HG02943 (cell line): ENCODE measurements around the gene FEM1C.

ENCODE experiments used
- ATAC-seq: cut with Tn5 transposase; IDR thresholded peaks from one replicate; pipeline ENCODE4 v1.9.1; 2021; ENCODE audit warnings: mild to moderate bottlenecking, low read depth, moderate library complexity; ENCODE audit not compliant: unreplicated experiment

FEM1C gene, protein sequence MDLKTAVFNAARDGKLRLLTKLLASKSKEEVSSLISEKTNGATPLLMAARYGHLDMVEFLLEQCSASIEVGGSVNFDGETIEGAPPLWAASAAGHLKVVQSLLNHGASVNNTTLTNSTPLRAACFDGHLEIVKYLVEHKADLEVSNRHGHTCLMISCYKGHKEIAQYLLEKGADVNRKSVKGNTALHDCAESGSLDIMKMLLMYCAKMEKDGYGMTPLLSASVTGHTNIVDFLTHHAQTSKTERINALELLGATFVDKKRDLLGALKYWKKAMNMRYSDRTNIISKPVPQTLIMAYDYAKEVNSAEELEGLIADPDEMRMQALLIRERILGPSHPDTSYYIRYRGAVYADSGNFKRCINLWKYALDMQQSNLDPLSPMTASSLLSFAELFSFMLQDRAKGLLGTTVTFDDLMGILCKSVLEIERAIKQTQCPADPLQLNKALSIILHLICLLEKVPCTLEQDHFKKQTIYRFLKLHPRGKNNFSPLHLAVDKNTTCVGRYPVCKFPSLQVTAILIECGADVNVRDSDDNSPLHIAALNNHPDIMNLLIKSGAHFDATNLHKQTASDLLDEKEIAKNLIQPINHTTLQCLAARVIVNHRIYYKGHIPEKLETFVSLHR

GRCh38 chr5:115544436-115545350 is at the start of gene FEM1C:
Gene FEM1C (minus strand): TSS chr5:115544775. CDS start chr5:115543493, 1,282 bp downstream.
- peak; percentile 96 for ATAC-seq

DNA sequence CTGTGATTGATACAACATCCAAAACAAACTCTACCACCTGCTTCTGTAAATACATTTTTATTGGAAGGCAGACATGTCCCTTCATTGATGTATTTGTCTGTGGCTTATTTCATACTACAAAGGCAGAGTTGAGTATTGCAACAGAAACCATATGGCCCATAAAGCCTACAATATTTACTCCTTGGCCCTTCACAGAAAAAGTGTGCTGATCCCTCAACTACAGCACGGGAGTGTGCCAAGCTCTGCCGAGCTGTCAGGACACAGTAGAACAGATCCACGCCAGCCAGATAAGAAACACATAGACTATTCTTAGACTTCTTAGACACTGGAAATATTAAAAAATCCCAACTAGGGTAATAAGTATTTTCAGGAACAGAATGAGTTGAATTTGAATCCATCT is 44.5 kb upstream of the FEM1C start:
- no peak for ATAC-seq

DNA sequence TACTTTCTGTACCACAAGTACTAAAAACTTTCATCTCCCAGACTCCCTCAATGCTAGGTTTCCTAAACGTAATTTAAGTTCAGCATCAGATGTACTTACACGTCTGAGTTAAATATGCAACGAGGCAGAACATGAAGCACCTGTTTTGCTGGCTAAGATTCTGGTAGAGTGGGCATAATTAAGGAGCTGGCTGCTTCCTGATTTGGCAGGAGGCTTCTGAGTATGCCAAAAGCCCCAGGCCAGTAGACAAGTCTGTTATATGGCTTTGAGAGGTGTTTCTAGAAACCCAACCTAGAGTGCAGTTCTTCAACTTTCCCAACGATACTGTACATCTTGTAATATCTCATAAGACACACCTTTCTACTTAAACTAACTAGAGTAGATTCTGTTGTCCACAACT is 44.1 kb upstream of the FEM1C start:
- no peak for ATAC-seq

DNA sequence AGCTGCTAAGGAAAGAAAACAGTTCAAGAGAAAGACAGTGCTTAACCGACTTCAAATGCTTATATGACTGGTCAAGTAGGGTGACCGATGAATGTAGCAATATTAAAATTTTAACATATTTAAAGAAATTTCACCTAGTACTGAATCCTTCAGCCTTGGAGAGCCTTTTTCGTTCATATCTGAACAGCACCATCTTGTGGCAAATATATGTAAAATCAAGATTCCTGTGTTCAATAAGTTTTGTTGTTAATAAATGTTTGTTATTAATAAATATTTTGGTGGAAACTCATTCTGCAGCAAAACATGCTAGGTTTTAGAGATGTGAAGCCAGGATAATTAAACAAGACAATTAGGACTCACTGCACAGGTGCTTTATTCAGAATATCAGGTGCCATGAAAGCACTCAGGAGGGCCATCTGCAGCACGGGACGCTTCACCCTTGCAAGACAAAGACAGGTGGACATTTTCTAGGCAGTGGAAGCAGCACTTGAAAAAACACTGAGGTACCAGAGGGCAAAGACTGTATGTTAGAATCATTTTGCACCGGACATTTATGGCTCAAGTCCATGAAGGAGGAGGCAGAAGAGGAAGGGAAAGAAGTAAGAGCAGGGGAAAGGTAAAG is 42.1 kb upstream of the FEM1C start:
- no peak for ATAC-seq

DNA sequence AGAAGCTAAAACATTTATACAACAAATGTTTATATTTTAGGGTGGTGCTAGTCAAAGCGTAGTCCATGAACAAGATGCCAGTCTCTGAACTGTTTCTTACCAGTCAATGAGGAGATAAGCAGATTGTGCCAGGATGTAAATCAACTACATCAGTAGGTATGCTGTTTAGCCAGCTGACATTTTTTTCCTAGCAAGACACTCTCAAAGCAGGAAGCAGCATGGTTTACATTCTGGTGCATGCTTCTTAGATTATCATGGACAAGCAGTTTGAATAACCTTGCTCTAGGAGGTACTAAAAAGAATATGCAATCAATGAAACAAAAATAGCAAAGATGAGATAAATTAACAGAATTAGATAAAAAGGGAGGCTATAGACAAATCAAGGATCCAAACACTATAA is 40.7 kb upstream of the FEM1C start:
- ATAC-seq, result no peak

- no peak for ATAC-seq
These were observed 39.9 kb upstream of the FEM1C start for GRCh38 chr5:115584501-115584900.

GRCh38 chr5:115583474-115583873 is 38.9 kb upstream of the FEM1C start:
- ATAC-seq, result no peak

DNA sequence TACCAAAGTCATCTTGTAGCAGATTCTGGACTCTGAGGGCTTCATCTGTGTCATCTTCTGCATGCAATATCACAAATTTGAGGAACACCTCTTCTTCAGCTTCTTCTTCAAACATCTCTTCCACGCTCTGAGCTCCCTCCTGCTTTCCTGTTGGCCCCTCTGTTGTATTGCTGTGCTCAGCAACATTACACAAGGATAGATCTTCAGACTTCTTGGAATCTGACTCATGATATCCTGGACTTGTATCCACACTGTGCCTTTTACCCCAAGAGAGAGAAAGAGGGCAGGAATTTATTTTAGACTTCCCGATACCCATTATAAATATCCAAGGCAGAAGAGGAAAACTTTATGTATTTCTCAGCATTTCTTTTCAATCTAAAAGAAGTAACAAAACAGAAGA is 36.4 kb upstream of the FEM1C start:
- no peak for ATAC-seq

GRCh38 chr5:115579747-115580173 is 35.2 kb upstream of the FEM1C start:
- peak; percentile 59 for ATAC-seq

- no peak for ATAC-seq
These were observed 34.6 kb upstream of the FEM1C start for GRCh38 chr5:115579216-115579615.

DNA sequence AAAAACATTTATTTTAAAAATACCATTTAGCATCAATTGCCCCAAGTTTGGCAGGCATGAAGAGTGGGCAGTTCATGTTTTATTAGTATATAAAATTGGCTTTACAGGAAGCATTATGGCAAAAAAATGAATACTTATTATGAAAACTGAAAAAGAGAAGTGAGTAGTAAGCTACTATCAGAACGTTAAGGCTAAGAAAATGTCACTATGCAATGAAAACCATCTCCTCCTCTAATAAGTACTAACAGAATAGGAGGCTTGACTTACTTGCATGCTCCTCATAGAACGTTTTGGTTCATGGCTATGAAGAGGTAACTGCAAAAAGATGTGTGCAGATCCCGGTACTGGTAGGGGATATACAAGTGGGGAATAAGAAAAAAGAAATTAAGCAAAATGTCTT is 34.1 kb upstream of the FEM1C start:
- ATAC-seq, result peak; percentile 55

GRCh38 chr5:115577741-115578140 is 33.2 kb upstream of the FEM1C start:
- no peak for ATAC-seq

DNA sequence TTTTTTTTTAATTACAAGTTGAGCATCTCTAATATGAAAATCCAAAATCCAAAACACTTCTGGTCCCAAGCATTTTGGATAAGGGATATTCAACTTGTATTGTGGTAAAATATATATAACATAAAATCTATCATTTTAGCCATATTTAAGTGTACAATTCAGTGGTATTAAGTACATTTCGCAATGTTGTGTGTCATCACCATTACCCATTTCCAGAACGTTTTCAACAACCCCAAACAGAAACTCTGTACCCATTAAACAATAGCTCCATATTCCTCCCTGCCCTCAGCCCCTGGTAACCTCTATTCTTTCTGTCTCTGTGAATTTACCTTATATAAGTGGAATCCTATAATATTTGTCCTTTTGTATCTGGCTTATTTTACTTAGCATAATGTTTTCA is 32.8 kb upstream of the FEM1C start:
- ATAC-seq, result no peak

GRCh38 chr5:115575167-115576070 is 30.8 kb upstream of the FEM1C start:
- ATAC-seq, result no peak

DNA sequence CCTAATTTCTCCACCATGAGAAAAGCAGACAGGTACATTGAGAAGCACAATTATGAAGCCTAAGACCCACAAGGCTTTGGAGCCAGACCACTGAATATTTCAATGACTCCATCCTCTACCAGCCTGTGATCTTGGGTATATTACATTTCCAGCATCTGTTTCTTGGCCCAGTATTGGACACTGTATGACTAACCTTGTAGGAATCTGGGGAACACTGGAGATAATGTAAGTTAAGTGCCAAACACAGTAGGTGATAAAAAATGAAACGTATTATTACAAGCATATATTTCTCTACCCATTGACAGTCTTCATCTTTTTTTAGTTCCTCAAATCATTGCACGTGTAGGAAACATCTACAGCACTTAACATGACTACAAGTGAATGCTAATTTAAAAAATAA is 28.6 kb upstream of the FEM1C start:
- no peak for ATAC-seq

DNA sequence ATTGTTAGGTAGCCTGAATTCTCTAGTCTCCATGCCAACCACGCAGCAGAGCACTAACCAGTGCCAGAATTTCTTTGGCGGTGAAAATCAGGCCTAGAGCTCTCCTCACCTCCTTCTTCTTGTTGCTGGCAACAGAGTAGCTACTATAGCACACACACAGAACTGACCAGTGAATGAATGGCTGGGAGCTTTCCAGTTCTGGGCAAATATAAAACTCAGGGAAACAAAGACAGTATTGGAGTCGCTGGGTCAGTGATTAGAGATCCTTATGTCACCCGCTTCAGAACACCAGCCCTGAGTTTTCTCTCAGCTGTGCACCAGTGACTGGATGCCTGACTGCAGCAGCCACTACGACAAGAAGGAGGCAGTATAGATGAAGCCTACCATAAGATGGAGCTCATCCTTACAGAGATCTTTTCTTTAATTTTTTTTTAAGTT is 26.9 kb upstream of the FEM1C start:
- ATAC-seq, result no peak

- ATAC-seq, result no peak
These were observed 24.1 kb upstream of the FEM1C start for GRCh38 chr5:115568668-115569067.

GRCh38 chr5:115565233-115565632 is 20.7 kb upstream of the FEM1C start:
- ATAC-seq, result no peak

GRCh38 chr5:115561176-115561575 is 16.6 kb upstream of the FEM1C start:
- ATAC-seq, result no peak

DNA sequence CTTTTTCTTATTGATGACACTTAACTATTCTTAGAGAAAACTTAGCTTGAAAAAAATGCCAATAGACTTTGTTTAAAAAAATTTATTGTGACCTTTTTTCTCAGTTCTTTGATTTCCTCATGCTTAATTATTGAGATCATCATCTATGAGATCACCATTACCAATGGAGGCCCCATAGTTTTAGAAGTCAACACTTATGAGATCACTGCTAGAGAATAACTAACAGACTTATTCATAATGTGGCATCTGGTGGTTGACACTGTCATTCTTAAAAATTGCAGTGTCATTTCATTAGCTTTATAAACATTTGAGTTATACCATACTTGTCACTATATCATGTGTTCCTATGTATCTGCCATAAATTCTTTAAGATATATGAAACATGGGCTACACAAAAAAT is 14.9 kb upstream of the FEM1C start:
- ATAC-seq, result no peak
